ENCODE data around the gene COMMD10. TPM values are rescaled to one million over a fixed set of nuclear protein-coding genes. Genes with fewer than 3 reads are reported as not detected.
A peak's percentile ranks its signal among the peaks of the same experiment; 100 is the strongest.

Gene COMMD10
- total and polyA plus RNA-seq, 2 donors (not counting 1 experiment from before 2014, with no cell fraction given), result 19.8 to 48.7 TPM

DNA sequence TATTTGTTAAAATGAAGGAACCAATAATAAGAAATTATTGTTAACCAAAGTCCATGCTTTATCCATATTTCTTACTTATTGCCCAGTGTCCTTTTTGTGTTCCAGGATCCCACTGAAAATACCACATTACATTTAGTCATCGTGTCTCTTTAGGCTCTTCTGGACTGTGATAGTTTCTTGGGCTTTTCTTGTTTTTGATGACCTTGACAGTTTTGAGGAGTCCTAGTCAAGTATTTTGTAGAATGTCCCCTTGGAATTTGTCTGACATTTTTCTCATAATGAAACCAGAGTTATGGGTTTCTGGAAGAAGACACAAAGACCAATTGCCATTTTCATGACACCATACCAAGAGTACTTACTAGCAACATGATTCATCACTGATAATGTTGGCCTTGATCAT is 13.6 kb upstream of the COMMD10 start:
- Histone ChIP-seq H3K27me3 (replicated peaks in 1 of 4; ENCODE audit: control extremely low read depth in 1 of 4, control insufficient read depth in 3 of 4, insufficient read depth in 4 of 4, low read length in 3 of 4) (no peaks in the 10 kb centered on the region), H3K4me2 (replicated peaks; ENCODE audit: low read depth, low read length, poor library complexity, severe bottlenecking) (no peak overlapping the region), H3K79me2 (ENCODE audit: control insufficient read depth, insufficient read depth, low read length) (no peaks in the 10 kb centered on the region), H2AFZ (ENCODE audit: insufficient read depth, low read depth, low read length, poor library complexity, severe bottlenecking) (no peak overlapping the region), H4K20me1 (ENCODE audit: control insufficient read depth, insufficient read depth, low read length, poor library complexity, severe bottlenecking) (no peaks in the 10 kb centered on the region), H3K4me3 (ENCODE audit: control extremely low read depth in 1 of 5, extremely low read depth in 1 of 5, insufficient read depth in 1 of 5, low read depth in 2 of 5, low read length in 4 of 5) (no peak overlapping the region), H3K27ac (ENCODE audit: low read length in 2 of 2) (no peak overlapping the region), H3K36me3 (replicated peaks in 1 of 2; ENCODE audit: control extremely low read depth in 1 of 2, control insufficient read depth in 1 of 2, extremely low read depth in 1 of 2, insufficient read depth in 2 of 2, low read length in 1 of 2) (no peaks in the 10 kb centered on the region), H3K9ac (ENCODE audit: low read length) (no peak overlapping the region), H3K9me3 (ENCODE audit: control extremely low read depth in 1 of 3, control insufficient read depth in 2 of 3, insufficient read depth in 1 of 3, low read length in 2 of 3) (no peaks in the 10 kb centered on the region), H3K4me1 (ENCODE audit: control insufficient read depth in 2 of 2, insufficient read depth in 2 of 2, low read length in 2 of 2) (peaks cover 12% of the 10 kb centered on the region in 2 donors)
- Mint-ChIP-seq H3K4me1 (peaks cover 13% of the 10 kb centered on the region), H3K9me3 (ENCODE audit: insufficient read depth) (no peaks in the 10 kb centered on the region), H3K27ac (no peak overlapping the region), H3K4me3 (no peak overlapping the region), H3K27me3 (peaks cover 3% of the 10 kb centered on the region)
- WGBS (ENCODE audit: insufficient coverage), result no CpG with 5 or more reads among the region's 1 CpG
- POLR2A ChIA-PET, result interaction anchor here (0.6 kb wide), 1 partner anchor 25 kb away, joined by 3 read pairs; no protein-coding TSS in a partner anchor
- DNase-seq, result no peak
- no peak for ATAC-seq (ENCODE audit: low read depth)
- CTCF ChIA-PET, result no interaction called here
- TF ChIP-seq EZH2 (IDR thresholded peaks at IDR 0.05; ENCODE audit: borderline replicate concordance, insufficient read depth, low read depth, low read length, poor library complexity, severe bottlenecking), result no peak
- TF ChIP-seq CTCF (IDR thresholded peaks at IDR 0.05), result no peak
- intact Hi-C loops (cut with micrococcal nuclease), result no loop called here

- H3K27ac Mint-ChIP-seq, result peak overlapping the region; percentile 84
- Histone ChIP-seq H3K4me1 (ENCODE audit: control insufficient read depth in 2 of 2, insufficient read depth in 2 of 2, low read length in 2 of 2) (peaks cover 24% of the 10 kb centered on the region in 2 donors), H3K79me2 (ENCODE audit: control insufficient read depth, insufficient read depth, low read length) (peaks cover 17% of the 10 kb centered on the region), H4K20me1 (ENCODE audit: control insufficient read depth, insufficient read depth, low read length, poor library complexity, severe bottlenecking) (no peaks in the 10 kb centered on the region), H3K4me3 (ENCODE audit: control extremely low read depth in 1 of 5, extremely low read depth in 1 of 5, insufficient read depth in 1 of 5, low read depth in 2 of 5, low read length in 4 of 5) (no peak overlapping the region), H3K27ac (ENCODE audit: low read length in 2 of 2) (peak overlapping the region; percentile 11 to 39), H3K4me2 (replicated peaks; ENCODE audit: low read depth, low read length, poor library complexity, severe bottlenecking) (no peak overlapping the region), H3K9ac (ENCODE audit: low read length) (no peak overlapping the region), H3K27me3 (replicated peaks in 1 of 4; ENCODE audit: control extremely low read depth in 1 of 4, control insufficient read depth in 3 of 4, insufficient read depth in 4 of 4, low read length in 3 of 4) (no peaks in the 10 kb centered on the region), H3K9me3 (ENCODE audit: control extremely low read depth in 1 of 3, control insufficient read depth in 2 of 3, insufficient read depth in 1 of 3, low read length in 2 of 3) (no peaks in the 10 kb centered on the region), H3K36me3 (replicated peaks in 1 of 2; ENCODE audit: control extremely low read depth in 1 of 2, control insufficient read depth in 1 of 2, extremely low read depth in 1 of 2, insufficient read depth in 2 of 2, low read length in 1 of 2) (no peaks in the 10 kb centered on the region), H2AFZ (ENCODE audit: insufficient read depth, low read depth, low read length, poor library complexity, severe bottlenecking) (no peak overlapping the region)
- ChIA-PET POLR2A (interaction anchor here (0.7 kb wide), 1 partner anchor 10 kb away, joined by 3 read pairs; no protein-coding TSS in a partner anchor), CTCF (interaction anchor here (0.8 to 1.7 kb wide), 2 partner anchors 43 to 766 kb away, joined by 3 to 4 read pairs; partner anchors contain the start of gene ARL14EPL)
- H3K4me1 Mint-ChIP-seq, result peaks cover 28% of the 10 kb centered on the region
- H3K9me3 Mint-ChIP-seq (ENCODE audit: insufficient read depth), result no peaks in the 10 kb centered on the region
- intact Hi-C loops (cut with micrococcal nuclease), result loop anchor here (5.0 kb wide), 2 partner anchors 38 to 62 kb away; no protein-coding TSS in a partner anchor
- ATAC-seq (ENCODE audit: low read depth), result peak; percentile 12
- peak; percentile 58 for DNase-seq
- peak overlapping the region; percentile 54 for H3K4me3 Mint-ChIP-seq
- no peaks in the 10 kb centered on the region for H3K27me3 Mint-ChIP-seq
- TF ChIP-seq EZH2 (IDR thresholded peaks at IDR 0.05; ENCODE audit: borderline replicate concordance, insufficient read depth, low read depth, low read length, poor library complexity, severe bottlenecking) (no peak), CTCF (IDR thresholded peaks at IDR 0.05) (no peak)
- WGBS (ENCODE audit: insufficient coverage), result 10% methylated on average over 2 of the region's 6 CpGs
Observed at GRCh38 chr5:116075191-116075831, 9.5 kb upstream of the COMMD10 start.
